ENCODE data around the gene SORL1.

SORL1 gene

DNA sequence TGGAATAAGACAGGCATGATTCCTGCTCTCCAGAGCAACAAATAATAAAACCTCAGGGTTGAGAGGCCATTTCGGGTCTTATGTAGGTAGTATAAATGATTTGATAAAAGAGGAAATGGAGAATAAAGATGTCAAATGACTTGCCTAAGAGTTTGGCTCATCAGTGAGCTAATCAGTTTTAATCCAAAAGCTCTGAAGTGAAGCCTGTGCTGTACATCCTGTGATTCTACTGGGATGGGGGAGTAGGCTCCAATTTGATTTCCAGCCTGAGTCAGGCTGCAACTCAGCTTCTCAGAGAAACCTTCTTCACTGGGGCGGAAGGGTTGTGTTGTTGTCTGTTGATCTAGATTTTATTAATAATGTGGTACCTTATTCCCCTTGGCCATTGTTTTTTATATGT, 192.9 kb downstream of the SORL1 start:
- TF ChIP-seq GATA3 (IDR thresholded peaks at IDR 0.05; ENCODE audit: low read depth, low read length) (no peak), GATA2 (IDR thresholded peaks at IDR 0.05; ENCODE audit: low read depth, low read length) (no peak)

DNA sequence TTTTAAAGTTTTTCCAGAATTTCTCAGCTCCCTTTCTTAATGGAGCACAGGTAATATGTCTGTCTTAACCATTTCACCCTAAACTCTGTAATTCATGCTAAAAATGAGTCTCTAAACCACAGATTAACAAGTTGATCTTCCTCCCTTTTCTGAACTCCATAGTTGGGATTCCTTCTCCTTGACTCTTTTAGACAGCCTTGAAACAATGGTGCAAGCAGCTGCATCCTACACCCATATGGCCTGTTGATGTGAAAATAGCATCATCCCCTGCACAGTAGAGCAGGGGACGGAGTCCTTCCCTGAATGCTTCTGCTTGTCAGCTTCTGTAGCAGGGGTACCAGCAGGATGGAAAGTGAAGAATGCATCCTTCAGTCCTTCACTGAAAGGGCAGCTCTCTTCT, 193.5 kb downstream of the SORL1 start:
- TF ChIP-seq GATA2 (IDR thresholded peaks at IDR 0.05; ENCODE audit: low read depth, low read length) = no peak
- TF ChIP-seq GATA3 (IDR thresholded peaks at IDR 0.05; ENCODE audit: low read depth, low read length) = no peak

DNA sequence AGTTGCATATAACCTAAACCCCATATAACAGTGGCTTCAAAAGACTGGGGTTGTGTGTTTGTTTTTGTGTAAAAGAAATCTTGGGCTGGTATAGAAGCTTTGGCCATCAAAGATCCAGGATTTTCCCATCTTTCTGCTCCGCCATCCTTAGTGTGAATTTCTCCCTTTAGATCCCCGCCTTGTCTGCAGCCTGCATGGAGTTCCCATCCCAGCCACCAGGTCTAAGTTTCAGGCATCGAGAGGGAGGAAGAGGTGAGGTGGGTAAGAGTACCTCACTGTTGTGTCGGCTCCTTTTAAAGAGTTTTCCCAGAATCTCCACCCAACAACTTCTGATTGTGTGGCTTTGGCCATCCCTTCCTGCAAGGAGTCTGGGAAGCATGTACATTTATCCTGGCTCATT, 196.2 kb downstream of the SORL1 start:
- TF ChIP-seq GATA2 (IDR thresholded peaks at IDR 0.05; ENCODE audit: low read depth, low read length) (no peak), GATA3 (IDR thresholded peaks at IDR 0.05; ENCODE audit: low read depth, low read length) (no peak)

DNA sequence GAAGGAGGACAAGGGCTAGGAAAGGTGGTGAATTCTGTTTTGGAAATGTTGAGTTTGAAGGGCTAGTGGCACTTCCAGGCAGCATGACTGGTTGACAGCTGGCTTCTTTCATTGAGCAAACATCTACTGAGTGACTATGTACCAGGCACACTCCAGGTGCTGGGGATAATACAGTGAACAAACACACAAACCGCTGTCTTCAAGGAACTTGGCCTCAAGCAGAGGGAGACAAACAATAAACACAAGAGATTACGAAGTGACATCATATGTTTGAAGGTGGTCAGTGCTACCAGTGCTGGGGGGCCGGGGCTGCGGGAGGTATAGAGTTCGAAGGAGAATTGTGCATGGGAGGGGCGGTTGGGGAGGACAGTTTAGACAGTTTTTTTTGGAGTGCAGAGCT, 197.7 kb downstream of the SORL1 start:
- TF ChIP-seq GATA3 (IDR thresholded peaks at IDR 0.05; ENCODE audit: low read depth, low read length) (no peak), GATA2 (IDR thresholded peaks at IDR 0.05; ENCODE audit: low read depth, low read length) (no peak)

DNA sequence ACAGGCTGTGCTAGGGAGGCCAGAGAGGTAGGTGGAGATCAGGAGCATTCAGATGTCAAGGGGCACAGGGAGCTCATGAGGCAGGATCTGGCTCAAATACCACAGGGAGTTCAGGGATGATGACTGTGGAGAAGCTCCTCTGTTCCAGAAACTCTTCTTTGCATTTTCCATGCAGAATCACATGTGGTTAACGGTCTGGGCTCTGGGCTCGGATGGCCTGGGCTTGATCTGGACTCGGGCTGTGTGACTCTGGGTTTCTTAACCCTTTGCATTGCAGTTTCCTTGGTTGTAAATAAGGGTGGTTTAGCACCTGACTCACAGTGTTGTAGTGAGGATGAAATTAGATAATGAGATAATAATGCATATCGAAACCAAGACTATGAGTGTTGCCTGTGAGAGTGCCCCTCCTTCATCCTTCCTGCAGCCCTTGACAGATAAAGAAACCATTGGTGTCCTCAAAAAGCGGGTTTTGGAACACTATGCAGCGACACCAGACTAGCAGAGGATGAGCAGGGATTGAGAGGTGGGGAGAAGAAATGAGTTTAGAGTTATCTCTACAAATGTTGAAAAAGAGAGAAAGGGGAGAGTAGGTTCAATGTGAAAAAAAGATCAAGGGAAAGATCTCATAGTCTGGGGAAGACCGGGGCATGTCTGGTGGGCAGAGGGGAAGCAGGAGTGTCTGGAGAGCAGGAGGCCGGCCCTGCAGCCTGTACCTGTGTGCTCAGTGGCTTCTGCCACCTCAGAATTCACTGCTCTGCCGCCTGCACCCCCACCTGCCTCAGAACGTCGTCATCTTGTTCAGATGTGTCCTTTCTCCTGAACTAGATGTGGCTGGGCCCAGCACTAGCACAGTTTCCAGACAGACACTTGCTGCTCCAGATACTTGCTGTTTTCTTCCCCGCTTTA, 198.5 kb downstream of the SORL1 start:
- TF ChIP-seq GATA3 (IDR thresholded peaks at IDR 0.05; ENCODE audit: low read depth, low read length) (no peak), GATA2 (IDR thresholded peaks at IDR 0.05; ENCODE audit: low read depth, low read length) (no peak)

DNA sequence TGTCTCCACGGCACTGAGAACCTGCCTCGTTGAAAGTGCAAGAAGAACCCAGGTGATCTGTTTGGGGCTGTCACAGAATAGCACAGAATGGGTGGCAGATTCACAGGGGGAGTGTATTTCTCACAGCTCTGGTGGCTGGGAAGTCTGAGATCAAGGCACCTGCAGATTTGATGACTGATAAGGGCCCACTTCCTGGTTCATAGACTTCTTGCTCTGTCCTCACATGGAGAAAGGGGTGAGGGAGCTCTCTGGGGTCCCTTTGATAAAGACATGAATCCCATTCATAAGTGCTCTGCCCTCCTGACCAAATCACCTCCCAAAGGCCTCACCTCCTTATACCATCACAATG, 199.1 kb downstream of the SORL1 start:
- TF ChIP-seq GATA3 (IDR thresholded peaks at IDR 0.05; ENCODE audit: low read depth, low read length) = no peak
- no peak for TF ChIP-seq GATA2 (IDR thresholded peaks at IDR 0.05; ENCODE audit: low read depth, low read length)

DNA sequence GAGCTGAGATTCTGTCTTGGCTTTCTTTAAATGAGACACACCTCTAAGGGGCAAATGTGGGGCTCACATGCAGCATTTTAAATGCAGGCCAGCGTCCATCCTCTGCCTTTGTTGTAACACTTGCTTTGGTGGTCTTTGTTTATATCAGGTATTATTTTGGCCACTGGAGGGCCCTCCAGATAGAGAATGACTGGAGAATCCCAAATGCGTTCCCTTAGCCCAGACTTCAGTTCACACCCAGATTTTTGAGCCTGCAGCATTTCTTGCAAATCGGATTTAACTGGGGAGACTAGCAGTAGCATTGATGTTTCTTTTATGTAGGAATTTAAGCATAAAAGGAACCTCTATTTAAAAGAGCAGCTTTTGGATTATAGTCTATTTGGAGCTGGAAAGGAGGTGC, 200.9 kb downstream of the SORL1 start:
- TF ChIP-seq GATA3 (IDR thresholded peaks at IDR 0.05; ENCODE audit: low read depth, low read length) (no peak), GATA2 (IDR thresholded peaks at IDR 0.05; ENCODE audit: low read depth, low read length) (no peak)

DNA sequence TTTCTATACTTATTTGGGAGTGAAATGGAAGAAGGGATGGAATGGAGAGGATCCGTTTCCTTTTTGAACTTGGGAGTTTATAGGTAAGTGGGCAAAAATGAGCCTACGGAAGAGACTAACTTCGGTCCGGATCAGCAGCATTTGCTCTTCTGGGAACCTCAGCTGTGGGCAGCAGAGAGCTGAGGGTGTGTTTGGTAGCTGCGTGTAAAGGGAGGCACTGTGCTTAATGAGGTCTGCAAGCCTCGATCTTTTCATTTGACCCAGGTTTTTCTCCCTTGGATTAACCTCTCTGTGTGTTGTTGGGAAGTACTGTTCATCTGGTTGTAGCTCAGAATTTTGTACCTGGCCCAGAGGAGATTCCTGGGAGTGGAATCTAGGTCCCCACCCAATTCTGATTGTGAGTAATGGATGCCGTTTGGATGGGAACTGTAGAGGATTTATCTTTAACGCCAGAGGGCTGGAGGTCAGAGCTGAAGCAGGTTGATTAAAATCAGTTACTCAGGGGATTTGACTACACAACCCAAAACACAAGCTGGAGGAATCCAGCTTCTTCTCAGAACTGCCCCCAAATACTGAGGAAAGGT, 202.2 kb downstream of the SORL1 start:
- TF ChIP-seq GATA2 (IDR thresholded peaks at IDR 0.05; ENCODE audit: low read depth, low read length) (no peak), GATA3 (IDR thresholded peaks at IDR 0.05; ENCODE audit: low read depth, low read length) (no peak)

DNA sequence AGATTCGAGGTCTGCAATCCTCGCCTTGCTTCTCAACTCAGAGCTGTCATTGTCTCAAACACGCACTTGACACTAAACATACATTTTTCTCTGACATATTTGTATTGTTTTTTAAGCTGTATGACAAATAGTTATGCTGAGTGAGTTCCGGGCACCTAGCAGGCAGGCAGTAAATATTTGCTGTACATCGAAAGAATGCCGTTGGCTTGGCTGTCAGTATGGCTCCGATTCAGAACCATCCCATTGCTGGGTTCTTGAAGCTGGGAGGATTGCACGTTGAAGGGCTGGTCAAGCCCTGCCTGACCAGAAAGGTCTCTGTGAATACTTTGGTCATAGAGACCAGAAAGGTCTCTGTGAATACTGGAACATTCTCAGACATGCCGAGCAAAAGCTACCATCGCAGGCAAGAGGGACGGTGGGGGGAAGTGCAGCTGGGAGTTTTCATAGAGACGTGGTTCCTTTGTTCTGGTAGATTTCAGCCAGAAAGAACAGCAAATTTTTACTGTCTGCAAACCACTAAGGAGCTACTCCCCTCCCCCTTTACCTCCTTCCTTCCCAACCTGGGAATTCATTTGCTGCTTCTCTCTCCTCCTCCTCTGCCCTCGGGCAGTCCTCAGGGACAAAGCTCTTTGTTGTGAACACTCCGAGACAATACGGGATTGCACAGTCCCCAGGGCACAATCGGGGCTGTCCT, 202.9 kb downstream of the SORL1 start:
- TF ChIP-seq GATA3 (IDR thresholded peaks at IDR 0.05; ENCODE audit: low read depth, low read length) (no peak), GATA2 (IDR thresholded peaks at IDR 0.05; ENCODE audit: low read depth, low read length) (no peak)

DNA sequence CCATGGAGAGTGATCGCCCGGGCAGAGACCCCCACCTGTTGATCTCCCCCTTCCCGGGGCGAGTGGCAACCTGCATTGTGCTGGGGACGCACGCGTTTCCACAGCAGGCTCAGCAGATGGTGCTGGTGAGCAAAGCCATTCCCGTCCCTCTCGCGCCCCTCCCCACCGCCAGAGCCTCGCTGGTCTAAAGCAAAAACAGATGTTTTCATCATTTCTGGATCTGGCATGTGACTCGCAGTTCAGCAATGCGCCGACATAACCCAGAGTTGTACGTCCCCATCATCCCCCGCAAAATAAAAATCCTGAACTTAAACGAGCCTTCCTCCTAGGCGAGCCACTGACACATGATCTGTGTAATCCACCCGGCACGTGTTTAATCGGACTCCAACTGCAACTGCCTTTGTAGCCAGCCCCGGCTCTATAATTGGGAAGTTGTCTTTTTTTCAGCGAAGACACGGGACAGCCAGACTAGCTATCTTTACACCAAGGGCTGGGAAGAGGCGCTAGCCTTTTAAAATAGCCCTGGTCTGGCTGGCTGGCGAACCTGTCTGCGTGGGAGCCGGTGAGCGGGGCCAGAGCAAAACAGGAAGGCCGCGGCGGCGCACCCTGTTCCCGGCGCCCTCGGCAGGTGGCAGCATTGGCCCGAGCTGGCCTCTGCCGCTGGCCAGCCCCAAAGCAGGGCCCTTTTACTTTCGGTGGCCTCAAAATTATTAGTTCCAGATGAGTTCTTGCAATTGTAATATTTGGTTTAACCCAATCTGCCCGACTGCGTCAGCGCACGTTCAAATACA, 203.6 kb downstream of the SORL1 start:
- TF ChIP-seq GATA3 (IDR thresholded peaks at IDR 0.05; ENCODE audit: low read depth, low read length) = no peak
- TF ChIP-seq GATA2 (IDR thresholded peaks at IDR 0.05; ENCODE audit: low read depth, low read length) = no peak

DNA sequence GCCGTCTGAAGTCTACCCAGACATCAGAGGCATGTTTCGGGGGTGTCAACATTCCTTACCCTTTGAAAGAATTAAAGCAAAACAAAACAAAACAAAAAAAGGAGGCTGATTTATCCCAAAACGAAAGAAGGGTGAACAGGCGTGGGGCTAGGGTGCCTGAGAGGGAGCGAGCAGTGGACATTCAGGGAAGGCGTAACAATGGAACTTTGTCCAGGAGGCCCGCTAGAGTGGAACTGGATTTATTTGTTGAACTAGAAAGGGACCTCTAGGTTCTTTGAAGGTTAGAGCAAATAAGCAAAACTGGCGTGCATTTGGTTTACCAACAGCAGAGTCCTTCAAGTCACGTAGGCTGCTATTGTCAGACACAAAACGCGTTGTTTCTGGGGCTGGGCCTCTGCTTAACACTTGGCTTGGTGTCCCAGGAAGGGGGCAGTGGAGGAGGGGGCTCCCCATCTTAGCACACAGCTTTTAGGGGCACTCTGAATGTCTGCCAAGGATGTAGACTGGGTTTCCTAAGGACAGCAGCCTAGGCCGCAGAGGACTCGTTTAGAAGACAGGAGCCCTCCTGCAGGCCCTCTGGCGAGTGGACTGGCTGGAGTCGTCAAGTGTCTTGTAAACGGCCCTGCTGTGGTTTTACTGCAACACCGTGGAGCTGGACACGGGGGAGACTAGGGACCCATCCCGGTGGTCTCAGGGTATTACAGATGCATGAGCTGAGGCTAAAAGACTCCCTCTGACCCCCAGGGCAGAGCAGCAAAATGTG, 204.4 kb downstream of the SORL1 start:
- TF ChIP-seq GATA2 (IDR thresholded peaks at IDR 0.05; ENCODE audit: low read depth, low read length) (no peak), GATA3 (IDR thresholded peaks at IDR 0.05; ENCODE audit: low read depth, low read length) (no peak)

DNA sequence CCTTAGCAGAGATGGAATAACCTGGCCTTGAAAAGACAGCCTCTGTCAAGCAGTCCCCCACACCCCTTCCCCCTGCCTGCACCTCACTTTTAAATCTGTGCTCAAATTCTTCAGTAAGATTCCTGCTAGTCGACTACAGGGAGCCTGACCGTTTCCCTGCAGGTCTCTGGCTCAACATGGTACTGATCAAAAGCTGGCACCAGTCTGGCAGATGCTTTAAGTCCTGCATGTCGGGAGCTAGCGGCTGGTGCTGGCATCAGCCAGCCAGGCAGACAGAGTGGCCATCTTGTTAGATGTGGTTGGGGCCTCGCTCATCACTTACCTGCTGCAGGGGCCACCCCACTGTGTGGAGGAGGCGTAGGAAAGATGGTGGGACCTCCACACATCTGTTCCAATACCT, 205.0 kb downstream of the SORL1 start:
- no peak for TF ChIP-seq GATA3 (IDR thresholded peaks at IDR 0.05; ENCODE audit: low read depth, low read length)
- no peak for TF ChIP-seq GATA2 (IDR thresholded peaks at IDR 0.05; ENCODE audit: low read depth, low read length)

DNA sequence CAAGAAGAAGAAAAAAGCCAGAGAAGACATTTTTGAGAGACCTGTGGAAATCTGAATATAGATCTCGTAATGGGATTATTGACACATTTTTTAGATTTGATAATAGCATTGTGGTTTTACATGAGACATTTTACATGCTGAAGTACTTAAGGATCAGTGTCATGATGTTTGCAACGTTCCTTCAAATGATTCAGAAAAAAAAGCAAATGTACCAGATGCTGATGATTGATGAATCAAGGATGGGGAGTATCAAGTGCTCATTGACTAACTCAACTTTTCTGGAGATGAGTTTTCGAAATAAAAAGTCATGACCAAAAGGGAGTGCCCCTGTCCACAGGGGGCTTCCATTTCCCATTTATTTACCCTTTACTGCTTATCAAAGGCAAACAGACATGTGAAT, 207.7 kb downstream of the SORL1 start:
- no peak for TF ChIP-seq GATA3 (IDR thresholded peaks at IDR 0.05; ENCODE audit: low read depth, low read length)
- TF ChIP-seq GATA2 (IDR thresholded peaks at IDR 0.05; ENCODE audit: low read depth, low read length) = no peak
